HepG2 (cell line): ENCODE results near the gene RGL3. TPM values are rescaled to one million over a fixed set of nuclear protein-coding genes. Genes with fewer than 3 reads are reported as not detected.

Experiments
- ELF1 ChIP-seq: sonication (generic); formaldehyde crosslinking; IDR thresholded peaks from 2 replicates; pipeline ENCODE4 v1.4.0; 2020; ENCODE audit warnings: missing genetic modification reagents
- FOXA1 ChIP-seq, 2 experiments: fragments of 450-650 bp in 1 of 2; sonication (generic) in 1 of 2; formaldehyde crosslinking in 1 of 2; IDR thresholded peaks; 2 replicates each; pipeline versions ENCODE4 v1.4.0 to v1.6.1; 2016 to 2020; ENCODE audit warnings: missing genetic modification reagents in 1 of 2
- GATAD1 ChIP-seq: IDR thresholded peaks from 2 replicates; pipeline ENCODE4 v1.6.1; 2016; ENCODE audit warnings: missing genetic modification reagents, missing compliant biosample characterization
- HDAC2 ChIP-seq: sonication (generic); formaldehyde crosslinking; IDR thresholded peaks from 2 replicates; pipeline ENCODE4 v1.4.0; 2020; ENCODE audit warnings: missing genetic modification reagents
- HNF4A ChIP-seq: sonication (generic); formaldehyde crosslinking; IDR thresholded peaks from 2 replicates; pipeline ENCODE4 v1.4.0; 2020; ENCODE audit warnings: missing genetic modification reagents
- HOXD1 ChIP-seq: sonication (generic); formaldehyde crosslinking; IDR thresholded peaks from 2 replicates; pipeline ENCODE4 v1.5.0; 2020; ENCODE audit warnings: missing genetic modification reagents
- KAT8 ChIP-seq: IDR thresholded peaks from 2 replicates; pipeline ENCODE4 v1.6.1; 2016; ENCODE audit warnings: missing genetic modification reagents, missing compliant biosample characterization
- MAF1 ChIP-seq: sonication (generic); formaldehyde crosslinking; IDR thresholded peaks from 2 replicates; pipeline ENCODE4 v1.5.0; 2020; ENCODE audit warnings: missing genetic modification reagents, borderline replicate concordance
- MAZ ChIP-seq, 2 experiments: sonication (generic) in 1 of 2; formaldehyde crosslinking in 1 of 2; IDR thresholded peaks; 2 replicates each; pipeline versions ENCODE4 v1.5.0 to v1.6.1; 2012 to 2020; ENCODE audit warnings: low read depth in 2 of 2, mild to moderate bottlenecking in 2 of 2, borderline replicate concordance in 1 of 2, improper control_type of control experiment in 1 of 2, low read length in 1 of 2, missing genetic modification reagents in 1 of 2, moderate library complexity in 1 of 2
- MED8 ChIP-seq: sonication (generic); formaldehyde crosslinking; IDR thresholded peaks from 2 replicates; pipeline ENCODE4 v1.8.1; 2023; ENCODE audit warnings: mild to moderate bottlenecking, missing genetic modification reagents; ENCODE audit not compliant: insufficient replicate concordance
- NR1H2 ChIP-seq: sonication (generic); formaldehyde crosslinking; IDR thresholded peaks from 2 replicates; pipeline ENCODE4 v1.8.1; 2022; ENCODE audit warnings: low read depth, missing genetic modification reagents, borderline replicate concordance
- POLR2A ChIP-seq, 2 experiments: IDR thresholded peaks; 2 replicates each; pipeline ENCODE4 v1.6.1; 2011; ENCODE audit warnings: low read depth in 2 of 2, low read length in 2 of 2, mild to moderate bottlenecking in 1 of 2, moderate library complexity in 1 of 2; ENCODE audit not compliant: insufficient read depth in 1 of 2
- POLR2AphosphoS5 ChIP-seq: IDR thresholded peaks from 2 replicates; pipeline ENCODE4 v1.6.1; 2012; ENCODE audit warnings: low read depth, low read length
- RAD51 ChIP-seq: fragments of 450-650 bp; IDR thresholded peaks from 2 replicates; pipeline ENCODE4 v1.6.1; 2016; ENCODE audit warnings: borderline replicate concordance
- SAP130 ChIP-seq: IDR thresholded peaks from 2 replicates; pipeline ENCODE4 v1.6.1; 2016; ENCODE audit warnings: low read depth
- SOX6 ChIP-seq, 2 experiments: fragments of 450-650 bp in 1 of 2; sonication (generic) in 1 of 2; formaldehyde crosslinking in 1 of 2; IDR thresholded peaks; 2 replicates each; pipeline versions ENCODE4 v1.4.0 to v1.6.1; 2017 to 2020; ENCODE audit warnings: antibody characterized with exemption in 1 of 2, mild to moderate bottlenecking in 1 of 2, missing genetic modification reagents in 1 of 2
- SRSF1 ChIP-seq: fragments of 200-400 bp; formaldehyde crosslinking; optimal IDR thresholded peaks from 2 replicates; pipeline ENCODE3; 2017; ENCODE audit warnings: mild to moderate bottlenecking, low read depth, low read length, moderate library complexity
- ZFYVE20 ChIP-seq: sonication (generic); formaldehyde crosslinking; IDR thresholded peaks from 2 replicates; pipeline ENCODE4 v1.8.0; 2023; ENCODE audit warnings: low read depth, mild to moderate bottlenecking, moderate library complexity, missing genetic modification reagents, borderline replicate concordance
- ZNF331 ChIP-seq: sonication (generic); formaldehyde crosslinking; IDR thresholded peaks from 2 replicates; pipeline ENCODE4 v1.4.0; 2020; ENCODE audit warnings: missing genetic modification reagents
- ZNF713 ChIP-seq: sonication (generic); formaldehyde crosslinking; IDR thresholded peaks from 2 replicates; pipeline ENCODE4 v1.4.0; 2020; ENCODE audit warnings: mild to moderate bottlenecking, missing genetic modification reagents
- ZNF746 ChIP-seq: sonication (generic); formaldehyde crosslinking; IDR thresholded peaks from 2 replicates; pipeline ENCODE4 v1.8.0; 2022; ENCODE audit warnings: mild to moderate bottlenecking, missing genetic modification reagents
- ZNF850 ChIP-seq: sonication (generic); formaldehyde crosslinking; conservative IDR thresholded peaks from 2 replicates; pipeline ENCODE4 v1.9.0; 2021; ENCODE audit warnings: mild to moderate bottlenecking, missing genetic modification reagents
- ZNF891 ChIP-seq: sonication (generic); formaldehyde crosslinking; IDR thresholded peaks from 2 replicates; pipeline ENCODE4 v1.5.0; 2020; ENCODE audit warnings: mild to moderate bottlenecking, missing genetic modification reagents
- polyA plus RNA-seq, 8 experiments: library from polyadenylated mRNA; depleted of rRNA in 3 of 8; stranded (reverse) in 7 of 8; unstranded in 1 of 8; fragments of >200 nt; fragmentation: Illumina TruSeq in 4 of 8; extraction: Trizol in 4 of 8; gene quantifications; 2 replicates each; pipeline versions ENCODE4 v1.2.1 to v1.2.3, GENCODE V29; 2011 to 2016; ENCODE audit warnings: low read depth in 4 of 8, missing spikeins in 1 of 8, mixed read lengths in 1 of 8; ENCODE audit not compliant: insufficient read depth in 1 of 8
- total RNA-seq, 5 experiments: library from RNA; depleted of rRNA; stranded (reverse); fragments of >200 nt; fragmentation: Illumina TruSeq; extraction: Trizol; gene quantifications; 2 replicates each; pipeline ENCODE4 v1.2.3, GENCODE V29; 2016; ENCODE audit warnings: low read depth in 1 of 5
- TF ChIP-seq, protein P1 (sequence below): sonication (generic); formaldehyde crosslinking; IDR thresholded peaks from 2 replicates; pipeline ENCODE4 v1.5.1; 2020; ENCODE audit warnings: missing genetic modification reagents, mild to moderate bottlenecking, borderline replicate concordance
- TF ChIP-seq, protein P2 (sequence below), 2 experiments: sonication (generic) in 1 of 2; formaldehyde crosslinking in 1 of 2; IDR thresholded peaks; 2 replicates each; pipeline versions ENCODE4 v1.5.1 to v1.6.1; 2011 to 2020; ENCODE audit warnings: borderline replicate concordance in 1 of 2, low read depth in 1 of 2, low read length in 1 of 2, mild to moderate bottlenecking in 1 of 2, missing genetic modification reagents in 1 of 2, moderate library complexity in 1 of 2
- TF ChIP-seq, protein P3 (sequence below): sonication (generic); formaldehyde crosslinking; IDR thresholded peaks from 2 replicates; pipeline ENCODE4 v1.5.1; 2020; ENCODE audit warnings: missing genetic modification reagents, mild to moderate bottlenecking, borderline replicate concordance
- TF ChIP-seq, protein P4 (sequence below): sonication (generic); formaldehyde crosslinking; IDR thresholded peaks from 2 replicates; pipeline ENCODE4 v1.8.1; 2023; ENCODE audit warnings: mild to moderate bottlenecking, missing genetic modification reagents, borderline replicate concordance

The RGL3 gene
- total and polyA plus RNA-seq, 2 of the 13 experiments (the other 11 are each of a cell fraction or from before 2014, with no cell fraction given), result 4.2 to 7.6 TPM

DNA sequence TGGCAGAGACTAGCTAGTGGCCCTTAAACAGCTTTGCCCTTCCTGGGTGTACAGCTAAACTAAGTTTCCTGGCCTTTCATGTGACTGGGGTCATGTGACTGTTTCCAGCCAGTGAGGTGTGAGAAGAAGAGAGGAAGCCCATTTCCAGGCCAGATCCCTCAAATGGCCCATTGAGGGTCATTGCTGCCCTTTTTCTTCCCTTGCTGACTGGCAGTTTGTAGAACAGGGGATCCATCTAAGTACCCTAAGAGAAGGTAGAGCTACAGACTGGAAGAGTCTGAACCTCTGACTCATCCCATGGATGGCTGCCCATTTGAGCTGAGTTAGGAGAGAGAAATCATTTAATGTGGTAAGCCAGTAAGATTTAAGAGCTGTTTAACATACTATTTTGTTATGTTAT lies 41.9 kb downstream of the RGL3 start (continued):
- TF ChIP-seq FOXA1 (IDR thresholded peaks at IDR 0.05) (no peak), FOXA1 (CRISPR knock-in tag; IDR thresholded peaks at IDR 0.05) (no peak), HOXD1 (CRISPR knock-in tag) (no peak), GATAD1 (CRISPR knock-in tag) (peak; percentile 29; the same call in 1 of the 2 replicates), SOX6 (IDR thresholded peaks at IDR 0.05) (no peak), SOX6 (CRISPR knock-in tag; IDR thresholded peaks at IDR 0.05) (no peak), HNF4A (CRISPR knock-in tag) (no peak), POLR2A (IDR thresholded peaks at IDR 0.05; ENCODE audit: insufficient read depth in 1 of 2, low read depth in 2 of 2, low read length in 2 of 2) (0 out of 4 replicates have a peak, but pooled peaks of 1 of the 2 experiments have one; percentile 19), POLR2AphosphoS5 (peak; percentile 32; the same call in 1 of the 2 replicates), RAD51 (peak; percentile 77), ELF1 (peak; percentile 9; the same call in 1 of the 2 replicates), ZNF331 (CRISPR knock-in tag) (no peak), SRSF1 (no peak), ZNF713 (no peak), ZNF891 (CRISPR knock-in tag) (no peak), ZNF746 (CRISPR knock-in tag) (no peak), MAF1 (no peak), ZFYVE20 (CRISPR knock-in tag) (no peak), SAP130 (CRISPR knock-in tag) (peak; percentile 48; the same call in 1 of the 2 replicates), NR1H2 (no peak), ZNF850 (no peak), MED8 (CRISPR knock-in tag) (no peak), HDAC2 (CRISPR knock-in tag) (no peak), MAZ (IDR thresholded peaks at IDR 0.05; ENCODE audit: borderline replicate concordance, low read depth, low read length) (no peak), MAZ (CRISPR knock-in tag; IDR thresholded peaks at IDR 0.05; ENCODE audit: low read depth) (no peak), KAT8 (CRISPR knock-in tag) (peak; percentile 75)
- TF ChIP-seq, protein P1, sequence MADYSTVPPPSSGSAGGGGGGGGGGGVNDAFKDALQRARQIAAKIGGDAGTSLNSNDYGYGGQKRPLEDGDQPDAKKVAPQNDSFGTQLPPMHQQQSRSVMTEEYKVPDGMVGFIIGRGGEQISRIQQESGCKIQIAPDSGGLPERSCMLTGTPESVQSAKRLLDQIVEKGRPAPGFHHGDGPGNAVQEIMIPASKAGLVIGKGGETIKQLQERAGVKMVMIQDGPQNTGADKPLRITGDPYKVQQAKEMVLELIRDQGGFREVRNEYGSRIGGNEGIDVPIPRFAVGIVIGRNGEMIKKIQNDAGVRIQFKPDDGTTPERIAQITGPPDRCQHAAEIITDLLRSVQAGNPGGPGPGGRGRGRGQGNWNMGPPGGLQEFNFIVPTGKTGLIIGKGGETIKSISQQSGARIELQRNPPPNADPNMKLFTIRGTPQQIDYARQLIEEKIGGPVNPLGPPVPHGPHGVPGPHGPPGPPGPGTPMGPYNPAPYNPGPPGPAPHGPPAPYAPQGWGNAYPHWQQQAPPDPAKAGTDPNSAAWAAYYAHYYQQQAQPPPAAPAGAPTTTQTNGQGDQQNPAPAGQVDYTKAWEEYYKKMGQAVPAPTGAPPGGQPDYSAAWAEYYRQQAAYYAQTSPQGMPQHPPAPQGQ (CRISPR knock-in tag), result no peak
- TF ChIP-seq, protein P2, sequence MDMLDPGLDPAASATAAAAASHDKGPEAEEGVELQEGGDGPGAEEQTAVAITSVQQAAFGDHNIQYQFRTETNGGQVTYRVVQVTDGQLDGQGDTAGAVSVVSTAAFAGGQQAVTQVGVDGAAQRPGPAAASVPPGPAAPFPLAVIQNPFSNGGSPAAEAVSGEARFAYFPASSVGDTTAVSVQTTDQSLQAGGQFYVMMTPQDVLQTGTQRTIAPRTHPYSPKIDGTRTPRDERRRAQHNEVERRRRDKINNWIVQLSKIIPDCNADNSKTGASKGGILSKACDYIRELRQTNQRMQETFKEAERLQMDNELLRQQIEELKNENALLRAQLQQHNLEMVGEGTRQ (IDR thresholded peaks at IDR 0.05; ENCODE audit: low read depth, low read length), result peak; percentile 77
- TF ChIP-seq, protein P2 (CRISPR knock-in tag; IDR thresholded peaks at IDR 0.05; ENCODE audit: borderline replicate concordance), result peak; percentile 85; the same call in 1 of the 2 replicates
- TF ChIP-seq, protein P3, sequence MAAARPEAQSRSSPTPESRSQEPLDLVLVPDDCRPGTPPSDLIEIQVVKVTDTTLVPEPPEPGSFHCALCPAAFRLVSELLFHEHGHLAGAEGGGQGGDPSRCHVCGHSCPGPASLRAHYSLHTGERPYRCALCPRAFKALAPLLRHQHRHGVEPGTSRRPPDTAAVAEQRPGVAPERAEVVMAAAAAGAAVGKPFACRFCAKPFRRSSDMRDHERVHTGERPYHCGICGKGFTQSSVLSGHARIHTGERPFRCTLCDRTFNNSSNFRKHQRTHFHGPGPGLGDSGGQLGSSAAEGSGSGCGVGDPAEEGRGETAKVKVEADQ (CRISPR knock-in tag), result no peak
- TF ChIP-seq, protein P4, sequence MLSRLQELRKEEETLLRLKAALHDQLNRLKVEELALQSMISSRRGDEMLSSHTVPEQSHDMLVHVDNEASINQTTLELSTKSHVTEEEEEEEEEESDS (CRISPR knock-in tag), result no peak
